ENCODE measurements around the gene LTO1.

GRCh38 chr11:69661413-69661715 is 13.8 kb downstream of the LTO1 start:
- TF ChIP-seq CTCF (IDR thresholded peaks at IDR 0.05) (no peak), POLR2A (IDR thresholded peaks at IDR 0.05) (no peak)
